ENCODE results near the gene TALDO1. TPM values are rescaled to one million over a fixed set of nuclear protein-coding genes. Genes with fewer than 3 reads are reported as not detected.

The TALDO1 gene
- total RNA-seq, 6 experiments from 2014 or later, result 102 to 184 (median 150) TPM

- WGBS (ENCODE audit: insufficient coverage, low coverage, low lambda C conversion rate, missing lambda C conversion rate), result 84% methylated on average over 7 of the region's 49 CpGs
- H3K36me3 ChIP-seq, result peaks cover 0 to 5% (median 0%) of the 10 kb centered on the region in 4 donors
- intact Hi-C loops (cut with DNase I), result no loop called here
- DNase-seq (peak in 1 of 3 donors; percentile 54), ATAC-seq (no peak)
- TF ChIP-seq POLR2A (IDR thresholded peaks at IDR 0.05) (no peak), CTCF (IDR thresholded peaks at IDR 0.05) (no peak)
- no peak overlapping the region for H3K4me3 ChIP-seq
- H3K27ac ChIP-seq, result no peak overlapping the region
- no peaks in the 10 kb centered on the region for H3K27me3 ChIP-seq
- H3K9me3 ChIP-seq, result no peaks in the 10 kb centered on the region
- H3K4me1 ChIP-seq, result peaks cover 0 to 18% (median 6%) of the 10 kb centered on the region in 4 donors
These were observed 44.6 kb downstream of the TALDO1 start for GRCh38 chr11:791658-792534.

GRCh38 chr11:792535-792821 is 45.2 kb downstream of the TALDO1 start:
- WGBS (ENCODE audit: insufficient coverage, low coverage, low lambda C conversion rate, missing lambda C conversion rate), result no CpG with 5 or more reads among the region's 15 CpGs
- ATAC-seq (no peak), DNase-seq (no peak)
- no peaks in the 10 kb centered on the region for H3K27me3 ChIP-seq
- H3K4me1 ChIP-seq, result peaks cover 0 to 24% (median 10%) of the 10 kb centered on the region in 4 donors
- TF ChIP-seq POLR2A (IDR thresholded peaks at IDR 0.05) (no peak), CTCF (IDR thresholded peaks at IDR 0.05) (no peak)
- no peak overlapping the region for H3K27ac ChIP-seq
- H3K4me3 ChIP-seq, result no peak overlapping the region
- peaks cover 0 to 5% (median 0%) of the 10 kb centered on the region in 4 donors for H3K36me3 ChIP-seq
- H3K9me3 ChIP-seq, result no peaks in the 10 kb centered on the region
- intact Hi-C loops (cut with DNase I), result no loop called here

- no peak for DNase-seq
- peaks cover 0 to 28% (median 11%) of the 10 kb centered on the region in 4 donors for H3K4me1 ChIP-seq
- H3K27me3 ChIP-seq, result no peaks in the 10 kb centered on the region
- H3K27ac ChIP-seq, result no peak overlapping the region
- TF ChIP-seq CTCF (IDR thresholded peaks at IDR 0.05) (no peak), POLR2A (IDR thresholded peaks at IDR 0.05) (no peak)
- intact Hi-C loops (cut with DNase I), result no loop called here
- WGBS (ENCODE audit: insufficient coverage, low coverage, low lambda C conversion rate, missing lambda C conversion rate), result 100% methylated on average over 3 of the region's 13 CpGs
- no peak overlapping the region for H3K4me3 ChIP-seq
- peaks cover 0 to 5% (median 0%) of the 10 kb centered on the region in 4 donors for H3K36me3 ChIP-seq
- ATAC-seq, result no peak
- no peaks in the 10 kb centered on the region for H3K9me3 ChIP-seq
These were observed 45.6 kb downstream of the TALDO1 start for GRCh38 chr11:792873-793272.

- Histone ChIP-seq H3K27me3 (no peaks in the 10 kb centered on the region), H3K9me3 (no peaks in the 10 kb centered on the region), H3K4me1 (peaks cover 0 to 32% (median 11%) of the 10 kb centered on the region in 4 donors), H3K36me3 (peaks cover 0 to 5% (median 0%) of the 10 kb centered on the region in 4 donors), H3K4me3 (no peak overlapping the region), H3K27ac (no peak overlapping the region)
- TF ChIP-seq CTCF (IDR thresholded peaks at IDR 0.05) (no peak), POLR2A (IDR thresholded peaks at IDR 0.05) (no peak)
- WGBS (ENCODE audit: insufficient coverage, low coverage, low lambda C conversion rate, missing lambda C conversion rate), result 70% methylated on average over 2 of the region's 7 CpGs
- ATAC-seq (no peak), DNase-seq (peak in 1 of 3 donors; percentile 31)
- intact Hi-C loops (cut with DNase I), result no loop called here
These were observed 46.3 kb downstream of the TALDO1 start for GRCh38 chr11:793556-793955.
